Epithelial cell of esophagus (primary cell): ENCODE results near the gene ARHGAP26.

Experiments
- DNase-seq: peaks from one replicate; pipeline ENCODE4 v3.0.0; 2010; ENCODE audit warnings: low read depth
- H3K4me3 ChIP-seq: 2 replicates; pipeline ENCODE4 v1.5.1; 2011; ENCODE audit warnings: mild to moderate bottlenecking, low read length, control low read depth
- TF ChIP-seq, protein P1 (sequence below): IDR thresholded peaks from 2 replicates; pipeline ENCODE4 v1.5.1; 2011; ENCODE audit warnings: low read depth, mild to moderate bottlenecking, low read length, control low read depth, inconsistent platforms; ENCODE audit not compliant: insufficient read depth; ENCODE audit errors: missing control alignments

The ARHGAP26 gene

DNA sequence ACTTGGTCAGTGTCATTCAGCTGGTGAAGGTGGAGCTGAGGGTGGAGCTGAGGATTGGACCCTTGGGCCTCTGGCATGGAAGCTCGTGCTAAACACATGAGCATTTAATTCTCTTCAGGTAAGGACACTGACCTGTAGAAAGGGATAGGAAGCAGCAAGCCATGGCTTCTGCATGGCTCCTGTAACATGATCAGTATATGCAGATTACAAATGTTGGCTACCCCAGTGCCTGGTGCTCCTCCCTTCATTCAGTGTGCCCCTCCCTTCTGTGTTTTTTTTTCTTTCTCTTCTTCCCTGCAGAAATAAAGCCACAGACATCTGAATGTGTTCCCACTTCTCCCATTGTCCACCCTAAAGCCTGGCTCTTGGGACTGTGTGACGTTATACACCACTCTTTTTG lies 52.9 kb downstream of the ARHGAP26 start:
- TF ChIP-seq, protein P1, sequence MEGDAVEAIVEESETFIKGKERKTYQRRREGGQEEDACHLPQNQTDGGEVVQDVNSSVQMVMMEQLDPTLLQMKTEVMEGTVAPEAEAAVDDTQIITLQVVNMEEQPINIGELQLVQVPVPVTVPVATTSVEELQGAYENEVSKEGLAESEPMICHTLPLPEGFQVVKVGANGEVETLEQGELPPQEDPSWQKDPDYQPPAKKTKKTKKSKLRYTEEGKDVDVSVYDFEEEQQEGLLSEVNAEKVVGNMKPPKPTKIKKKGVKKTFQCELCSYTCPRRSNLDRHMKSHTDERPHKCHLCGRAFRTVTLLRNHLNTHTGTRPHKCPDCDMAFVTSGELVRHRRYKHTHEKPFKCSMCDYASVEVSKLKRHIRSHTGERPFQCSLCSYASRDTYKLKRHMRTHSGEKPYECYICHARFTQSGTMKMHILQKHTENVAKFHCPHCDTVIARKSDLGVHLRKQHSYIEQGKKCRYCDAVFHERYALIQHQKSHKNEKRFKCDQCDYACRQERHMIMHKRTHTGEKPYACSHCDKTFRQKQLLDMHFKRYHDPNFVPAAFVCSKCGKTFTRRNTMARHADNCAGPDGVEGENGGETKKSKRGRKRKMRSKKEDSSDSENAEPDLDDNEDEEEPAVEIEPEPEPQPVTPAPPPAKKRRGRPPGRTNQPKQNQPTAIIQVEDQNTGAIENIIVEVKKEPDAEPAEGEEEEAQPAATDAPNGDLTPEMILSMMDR, result no peak
- DNase-seq, result no peak
- no peak overlapping the region for H3K4me3 ChIP-seq

DNA sequence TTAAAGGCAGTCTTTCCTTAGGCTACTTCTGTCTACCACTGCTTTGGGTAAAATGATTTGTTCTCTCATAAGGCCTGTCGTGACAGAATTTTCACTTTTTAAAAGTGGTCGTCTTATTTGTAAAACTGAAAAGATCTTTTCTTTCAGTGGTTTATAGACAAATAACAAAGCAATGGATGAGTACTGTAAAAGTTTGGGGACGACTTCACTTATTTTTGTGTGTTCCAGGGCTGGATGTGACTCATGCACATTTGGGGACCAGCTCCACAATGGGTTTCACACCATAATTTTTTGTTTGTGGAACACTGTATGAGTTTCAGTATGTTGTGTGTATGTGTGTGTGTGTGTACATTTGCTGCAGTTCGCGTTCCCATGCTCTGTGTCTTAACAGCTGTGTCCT lies 53.6 kb downstream of the ARHGAP26 start:
- no peak for DNase-seq
- H3K4me3 ChIP-seq, result no peak overlapping the region
- TF ChIP-seq, protein P1, result no peak

DNA sequence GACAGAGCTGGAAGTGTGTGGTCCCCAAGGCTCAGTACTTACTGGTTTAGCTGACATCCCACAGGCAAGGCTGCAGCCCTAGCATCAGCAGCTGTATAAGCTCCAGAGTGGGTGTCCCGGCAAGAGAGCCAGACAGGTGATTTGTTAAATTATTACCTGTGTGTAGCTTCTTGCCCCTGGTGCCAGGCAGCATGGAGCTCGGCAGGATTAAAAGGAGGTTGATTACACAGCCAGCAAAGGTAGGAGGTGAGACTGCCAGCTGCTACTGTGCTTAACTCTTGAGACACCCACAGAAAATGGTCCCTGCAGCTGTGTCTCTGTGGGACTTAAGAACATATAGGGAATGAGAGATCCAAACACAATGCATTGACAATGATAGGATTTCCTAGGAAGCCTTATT lies 54.2 kb downstream of the ARHGAP26 start:
- no peak overlapping the region for H3K4me3 ChIP-seq
- TF ChIP-seq, protein P1, result no peak
- DNase-seq, result no peak

DNA sequence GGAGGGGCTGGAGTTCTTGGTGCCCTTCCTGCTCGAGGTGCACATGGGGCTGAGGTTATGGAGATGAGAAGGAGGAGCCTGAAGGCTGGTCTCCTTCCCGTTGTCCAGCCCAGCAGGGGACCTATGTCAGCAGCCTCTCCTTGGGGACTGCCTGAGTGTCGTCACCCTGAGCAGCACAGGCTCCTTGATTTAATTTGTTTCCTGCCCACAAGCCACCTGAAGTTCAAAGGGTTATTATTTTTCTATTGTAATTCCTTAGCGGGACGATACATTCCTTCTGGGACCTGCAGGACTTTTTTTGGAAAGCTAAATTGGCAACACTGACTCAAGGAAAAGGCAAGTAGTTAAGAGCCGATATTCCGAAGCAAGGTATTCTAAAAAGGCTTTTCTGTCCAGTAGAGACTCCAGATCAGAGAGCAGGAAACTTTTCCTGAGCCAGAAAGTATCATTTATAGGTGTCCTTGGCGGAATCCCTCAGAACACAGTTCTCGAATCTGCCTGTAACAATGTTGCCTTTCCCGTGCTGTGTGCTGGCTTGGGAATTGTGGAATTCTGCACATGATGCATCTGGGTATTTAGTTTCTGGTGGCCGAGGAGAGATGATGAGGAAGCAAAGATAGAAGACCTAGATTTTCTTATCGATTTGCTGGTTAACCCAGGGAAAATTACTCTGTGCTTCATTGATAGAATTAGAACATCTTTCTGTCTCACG lies 55.4 kb downstream of the ARHGAP26 start:
- TF ChIP-seq, protein P1, result no peak
- no peak for DNase-seq
- no peak overlapping the region for H3K4me3 ChIP-seq

DNA sequence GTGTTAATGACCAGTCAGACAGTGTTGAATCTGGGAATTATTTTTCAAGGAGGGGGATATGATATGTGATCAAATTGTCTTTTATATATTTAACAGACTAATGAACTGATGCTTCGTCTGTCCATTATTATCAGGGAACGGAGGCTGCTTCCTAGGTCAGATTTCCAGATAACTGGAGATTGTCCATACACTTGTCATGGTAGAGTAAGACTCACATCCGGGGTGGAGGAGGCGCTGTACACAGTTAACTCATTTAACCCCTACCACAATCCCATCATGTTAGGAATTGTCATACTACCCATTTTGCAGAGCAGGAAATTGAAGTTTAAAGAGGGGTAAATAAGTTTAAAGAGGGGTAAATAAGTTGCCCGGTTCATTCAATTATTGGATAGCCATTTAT lies 55.9 kb downstream of the ARHGAP26 start:
- no peak for DNase-seq
- no peak overlapping the region for H3K4me3 ChIP-seq
- TF ChIP-seq, protein P1, result no peak

DNA sequence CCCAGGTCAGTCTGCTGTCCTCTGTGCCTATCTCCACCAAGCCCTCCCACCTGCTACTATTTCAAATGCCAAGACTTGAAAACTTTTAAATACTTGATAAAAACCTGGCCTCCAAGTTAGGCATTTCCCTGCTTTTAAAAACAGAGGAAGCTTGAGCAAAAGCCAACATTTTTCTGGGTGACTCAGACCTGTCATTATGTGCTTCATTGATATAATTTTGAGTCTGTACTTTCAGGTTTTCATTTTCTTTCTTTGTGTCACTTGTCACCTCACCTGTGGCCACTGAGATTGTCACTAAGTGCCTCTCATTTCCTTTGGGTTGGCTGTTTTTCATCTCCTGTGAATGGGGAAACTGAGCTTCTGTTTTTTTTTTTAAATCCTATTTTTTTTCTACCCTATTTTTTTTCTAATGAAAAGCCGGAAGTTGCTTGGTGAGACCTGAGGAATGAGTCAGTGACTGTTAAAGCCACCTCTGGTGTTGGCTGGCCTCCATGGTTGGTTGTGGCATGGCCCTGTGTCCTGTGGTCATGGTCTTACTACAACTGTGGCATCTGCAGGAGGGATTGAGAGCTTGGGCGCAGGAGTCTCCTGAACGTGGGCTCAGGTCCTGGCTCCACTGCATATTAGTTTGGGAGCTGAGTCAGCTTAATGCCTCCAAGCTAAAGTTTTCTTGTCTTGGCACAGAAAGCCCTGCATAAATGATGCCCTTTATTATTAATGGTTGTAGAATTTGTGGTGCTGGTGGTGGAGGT lies 56.7 kb downstream of the ARHGAP26 start:
- DNase-seq, result peak; percentile 68
- H3K4me3 ChIP-seq, result no peak overlapping the region
- TF ChIP-seq, protein P1, result no peak
